ENCODE data around the gene TCF7L2.

TCF7L2 gene

GRCh38 chr10:113113918-113114317 is 163.9 kb downstream of the TCF7L2 start:
- Histone ChIP-seq H3K9me2 (replicated peaks; ENCODE audit: control insufficient read depth, low read length) (no peaks in the 10 kb centered on the region), H4K20me1 (ENCODE audit: control insufficient read depth, insufficient read depth, low read depth, low read length) (no peaks in the 10 kb centered on the region), H3K27ac (ENCODE audit: low read depth, low read length) (no peak overlapping the region), H3K79me2 (ENCODE audit: control insufficient read depth, low read length) (no peaks in the 10 kb centered on the region), H3K9me3 (ENCODE audit: control insufficient read depth, insufficient read depth, low read length) (no peaks in the 10 kb centered on the region), H3F3A (ENCODE audit: control insufficient read depth, insufficient read depth) (no peaks in the 10 kb centered on the region), H3K4me3 (ENCODE audit: low read length) (no peak overlapping the region), H3K36me3 (ENCODE audit: control insufficient read depth, low read length) (no peaks in the 10 kb centered on the region), H3K4me1 (ENCODE audit: control insufficient read depth, low read length) (no peaks in the 10 kb centered on the region), H3K4me2 (ENCODE audit: low read length) (no peak overlapping the region), H3K27me3 (ENCODE audit: control insufficient read depth, low read length) (no peaks in the 10 kb centered on the region)
- TF ChIP-seq CTCF (IDR thresholded peaks at IDR 0.05; ENCODE audit: low read depth, low read length, poor library complexity, severe bottlenecking) (no peak), EZH2phosphoT487 (IDR thresholded peaks at IDR 0.05; ENCODE audit: borderline replicate concordance, low read length) (no peak)

GRCh38 chr10:113115556-113115955 is 165.5 kb downstream of the TCF7L2 start:
- H4K20me1 ChIP-seq (ENCODE audit: control insufficient read depth, insufficient read depth, low read depth, low read length), result no peaks in the 10 kb centered on the region
- no peaks in the 10 kb centered on the region for H3K79me2 ChIP-seq (ENCODE audit: control insufficient read depth, low read length)
- no peaks in the 10 kb centered on the region for H3K9me2 ChIP-seq (replicated peaks; ENCODE audit: control insufficient read depth, low read length)
- TF ChIP-seq EZH2phosphoT487 (IDR thresholded peaks at IDR 0.05; ENCODE audit: borderline replicate concordance, low read length) (no peak), CTCF (IDR thresholded peaks at IDR 0.05; ENCODE audit: low read depth, low read length, poor library complexity, severe bottlenecking) (no peak)
- H3K27ac ChIP-seq (ENCODE audit: low read depth, low read length), result no peak overlapping the region
- no peaks in the 10 kb centered on the region for H3F3A ChIP-seq (ENCODE audit: control insufficient read depth, insufficient read depth)
- H3K4me2 ChIP-seq (ENCODE audit: low read length), result no peak overlapping the region
- H3K9me3 ChIP-seq (ENCODE audit: control insufficient read depth, insufficient read depth, low read length), result no peaks in the 10 kb centered on the region
- H3K36me3 ChIP-seq (ENCODE audit: control insufficient read depth, low read length), result no peaks in the 10 kb centered on the region
- no peak overlapping the region for H3K4me3 ChIP-seq (ENCODE audit: low read length)
- no peaks in the 10 kb centered on the region for H3K4me1 ChIP-seq (ENCODE audit: control insufficient read depth, low read length)
- no peaks in the 10 kb centered on the region for H3K27me3 ChIP-seq (ENCODE audit: control insufficient read depth, low read length)

- Histone ChIP-seq H3F3A (ENCODE audit: control insufficient read depth, insufficient read depth) (no peaks in the 10 kb centered on the region), H3K27me3 (ENCODE audit: control insufficient read depth, low read length) (no peaks in the 10 kb centered on the region), H3K79me2 (ENCODE audit: control insufficient read depth, low read length) (no peaks in the 10 kb centered on the region), H3K4me3 (ENCODE audit: low read length) (no peak overlapping the region), H3K4me1 (ENCODE audit: control insufficient read depth, low read length) (no peaks in the 10 kb centered on the region), H4K20me1 (ENCODE audit: control insufficient read depth, insufficient read depth, low read depth, low read length) (no peaks in the 10 kb centered on the region), H3K36me3 (ENCODE audit: control insufficient read depth, low read length) (no peaks in the 10 kb centered on the region), H3K4me2 (ENCODE audit: low read length) (no peak overlapping the region), H3K9me2 (replicated peaks; ENCODE audit: control insufficient read depth, low read length) (no peaks in the 10 kb centered on the region), H3K9me3 (ENCODE audit: control insufficient read depth, insufficient read depth, low read length) (no peaks in the 10 kb centered on the region), H3K27ac (ENCODE audit: low read depth, low read length) (no peak overlapping the region)
- TF ChIP-seq EZH2phosphoT487 (IDR thresholded peaks at IDR 0.05; ENCODE audit: borderline replicate concordance, low read length), result no peak
- TF ChIP-seq CTCF (IDR thresholded peaks at IDR 0.05; ENCODE audit: low read depth, low read length, poor library complexity, severe bottlenecking), result no peak
These were observed 168.8 kb downstream of the TCF7L2 start for GRCh38 chr10:113118882-113119281.

- no peaks in the 10 kb centered on the region for H3K4me1 ChIP-seq (ENCODE audit: control insufficient read depth, low read length)
- H3K27me3 ChIP-seq (ENCODE audit: control insufficient read depth, low read length), result no peaks in the 10 kb centered on the region
- no peaks in the 10 kb centered on the region for H3F3A ChIP-seq (ENCODE audit: control insufficient read depth, insufficient read depth)
- no peak for TF ChIP-seq EZH2phosphoT487 (IDR thresholded peaks at IDR 0.05; ENCODE audit: borderline replicate concordance, low read length)
- no peak for TF ChIP-seq CTCF (IDR thresholded peaks at IDR 0.05; ENCODE audit: low read depth, low read length, poor library complexity, severe bottlenecking)
- H3K9me3 ChIP-seq (ENCODE audit: control insufficient read depth, insufficient read depth, low read length), result no peaks in the 10 kb centered on the region
- H3K9me2 ChIP-seq (replicated peaks; ENCODE audit: control insufficient read depth, low read length), result no peaks in the 10 kb centered on the region
- no peak overlapping the region for H3K27ac ChIP-seq (ENCODE audit: low read depth, low read length)
- no peak overlapping the region for H3K4me3 ChIP-seq (ENCODE audit: low read length)
- H4K20me1 ChIP-seq (ENCODE audit: control insufficient read depth, insufficient read depth, low read depth, low read length), result no peaks in the 10 kb centered on the region
- no peak overlapping the region for H3K4me2 ChIP-seq (ENCODE audit: low read length)
- no peaks in the 10 kb centered on the region for H3K79me2 ChIP-seq (ENCODE audit: control insufficient read depth, low read length)
- no peaks in the 10 kb centered on the region for H3K36me3 ChIP-seq (ENCODE audit: control insufficient read depth, low read length)
These were observed 169.8 kb downstream of the TCF7L2 start for GRCh38 chr10:113119801-113120200.

All from DOHH2 (cell line).